ENCODE results near the gene ATP2A2. TPM values are rescaled to one million over a fixed set of nuclear protein-coding genes. Genes with fewer than 3 reads are reported as not detected.

Gene ATP2A2
- total RNA-seq, 1 donor from 2014 or later = 99.5 TPM

DNA sequence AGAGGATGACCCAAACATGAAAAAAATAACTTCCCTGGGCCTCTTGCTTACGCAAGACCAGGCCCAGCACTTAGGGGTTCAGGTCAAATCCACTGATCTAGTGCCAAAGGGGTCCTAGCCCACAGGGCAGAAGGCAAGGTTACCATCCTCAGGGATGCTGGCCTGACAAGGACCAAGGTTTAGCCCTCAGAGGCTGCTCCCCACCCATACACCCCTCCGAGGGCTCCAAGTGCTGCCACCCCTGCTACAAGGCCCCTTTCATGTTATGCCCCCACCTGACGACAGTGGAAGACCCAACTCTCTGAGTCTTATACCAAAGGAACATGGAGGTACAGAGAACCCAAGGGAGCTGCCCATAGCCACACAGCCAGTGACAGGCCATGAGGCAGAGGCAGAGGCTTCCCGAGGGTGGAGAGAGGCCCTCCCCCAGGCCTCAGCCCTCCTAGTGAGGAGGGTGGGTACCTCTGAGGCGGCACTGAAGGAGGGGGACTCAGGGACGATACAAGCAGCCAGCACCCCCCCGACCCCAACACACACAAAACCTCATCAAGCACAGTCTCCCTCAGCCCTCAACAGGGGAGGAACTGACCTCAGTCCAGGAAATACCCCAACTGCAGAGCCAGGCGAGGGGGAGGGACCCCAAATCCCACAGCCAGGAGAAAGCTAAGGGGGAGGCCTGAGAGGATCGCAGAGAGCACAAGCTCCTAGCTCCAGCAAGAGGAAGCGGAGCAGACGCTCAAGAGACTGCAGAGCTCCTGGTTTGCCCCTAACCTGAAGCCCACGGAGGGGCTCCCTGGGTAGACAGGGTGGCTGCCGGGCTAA, 85.5 kb downstream of the ATP2A2 start:
- Histone ChIP-seq H3K36me3 (no peaks in the 10 kb centered on the region), H3K4me2 (no peak overlapping the region), H4K20me1 (ENCODE audit: low read depth) (peaks cover 2% of the 10 kb centered on the region), H2AFZ (replicated peaks) (no peak overlapping the region), H3K4me3 (no peak overlapping the region), H3K27me3 (no peaks in the 10 kb centered on the region), H3K79me2 (ENCODE audit: low read depth) (no peaks in the 10 kb centered on the region), H3K4me1 (peaks cover 7% of the 10 kb centered on the region), H3F3A (ENCODE audit: low read depth) (peaks cover 12% of the 10 kb centered on the region), H3K9ac (no peak overlapping the region), H3K27ac (peak overlapping the region; percentile 63), H3K9me3 (ENCODE audit: low read depth) (no peaks in the 10 kb centered on the region)
- no peak for TF ChIP-seq EZH2 (IDR thresholded peaks at IDR 0.05)
- no peak for TF ChIP-seq EZH2phosphoT487 (IDR thresholded peaks at IDR 0.05)
- TF ChIP-seq, protein P1, sequence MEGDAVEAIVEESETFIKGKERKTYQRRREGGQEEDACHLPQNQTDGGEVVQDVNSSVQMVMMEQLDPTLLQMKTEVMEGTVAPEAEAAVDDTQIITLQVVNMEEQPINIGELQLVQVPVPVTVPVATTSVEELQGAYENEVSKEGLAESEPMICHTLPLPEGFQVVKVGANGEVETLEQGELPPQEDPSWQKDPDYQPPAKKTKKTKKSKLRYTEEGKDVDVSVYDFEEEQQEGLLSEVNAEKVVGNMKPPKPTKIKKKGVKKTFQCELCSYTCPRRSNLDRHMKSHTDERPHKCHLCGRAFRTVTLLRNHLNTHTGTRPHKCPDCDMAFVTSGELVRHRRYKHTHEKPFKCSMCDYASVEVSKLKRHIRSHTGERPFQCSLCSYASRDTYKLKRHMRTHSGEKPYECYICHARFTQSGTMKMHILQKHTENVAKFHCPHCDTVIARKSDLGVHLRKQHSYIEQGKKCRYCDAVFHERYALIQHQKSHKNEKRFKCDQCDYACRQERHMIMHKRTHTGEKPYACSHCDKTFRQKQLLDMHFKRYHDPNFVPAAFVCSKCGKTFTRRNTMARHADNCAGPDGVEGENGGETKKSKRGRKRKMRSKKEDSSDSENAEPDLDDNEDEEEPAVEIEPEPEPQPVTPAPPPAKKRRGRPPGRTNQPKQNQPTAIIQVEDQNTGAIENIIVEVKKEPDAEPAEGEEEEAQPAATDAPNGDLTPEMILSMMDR (IDR thresholded peaks at IDR 0.05) = no peak
- Mint-ChIP-seq H3K36me3 (no peaks in the 10 kb centered on the region), H3K27me3 (ENCODE audit: insufficient read depth, low read depth) (peaks cover 4% of the 10 kb centered on the region), H3K9me3 (no peaks in the 10 kb centered on the region), H3K4me1 (peaks cover 5% of the 10 kb centered on the region), H3K4me3 (no peak overlapping the region), H3K27ac (no peak overlapping the region)
- DNase-seq (ENCODE audit: low spot score) = no peak

DNA sequence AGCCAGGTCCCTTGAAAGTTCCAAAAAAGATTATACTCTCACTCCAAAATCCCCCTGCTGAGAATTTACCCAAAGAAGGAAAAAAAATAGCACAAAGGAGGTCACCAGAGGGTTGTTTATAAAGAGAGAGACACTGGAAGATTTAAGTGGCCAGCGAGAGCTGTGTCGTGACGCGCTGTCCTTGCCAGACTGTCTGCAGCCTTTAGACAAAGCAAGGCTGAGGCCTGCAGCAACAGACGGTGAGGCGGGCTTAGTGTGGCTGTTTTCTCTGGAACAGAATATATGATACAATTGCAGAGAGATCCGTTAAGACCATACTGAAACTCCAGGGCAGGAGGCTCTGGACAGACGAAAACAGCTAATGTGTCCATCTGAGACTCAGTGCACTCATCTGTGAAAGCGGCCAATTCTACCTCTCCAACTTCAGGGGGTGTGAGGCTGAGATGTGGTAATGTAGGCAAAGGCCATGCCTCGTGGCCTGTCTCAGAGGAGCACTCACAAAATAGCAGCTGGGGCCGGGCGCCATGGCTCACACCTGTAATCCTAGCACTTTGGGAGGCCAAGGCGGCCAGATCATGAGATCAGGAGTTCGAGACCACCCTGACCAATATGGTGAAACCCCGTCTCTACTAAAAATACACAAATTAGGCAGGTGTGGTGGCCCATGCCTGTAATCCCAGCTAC, 86.3 kb downstream of the ATP2A2 start:
- Histone ChIP-seq H3K9me3 (ENCODE audit: low read depth) (no peaks in the 10 kb centered on the region), H3K4me2 (no peak overlapping the region), H3K27me3 (no peaks in the 10 kb centered on the region), H3K9ac (no peak overlapping the region), H3K36me3 (no peaks in the 10 kb centered on the region), H3K79me2 (ENCODE audit: low read depth) (no peaks in the 10 kb centered on the region), H2AFZ (replicated peaks) (no peak overlapping the region), H3K27ac (peak overlapping the region; percentile 63), H3K4me3 (no peak overlapping the region), H3K4me1 (peaks cover 7% of the 10 kb centered on the region), H3F3A (ENCODE audit: low read depth) (peaks cover 12% of the 10 kb centered on the region), H4K20me1 (ENCODE audit: low read depth) (peaks cover 2% of the 10 kb centered on the region)
- Mint-ChIP-seq H3K4me1 (peaks cover 5% of the 10 kb centered on the region), H3K27me3 (ENCODE audit: insufficient read depth, low read depth) (peaks cover 4% of the 10 kb centered on the region), H3K9me3 (no peaks in the 10 kb centered on the region), H3K36me3 (no peaks in the 10 kb centered on the region), H3K4me3 (no peak overlapping the region), H3K27ac (peak overlapping the region; percentile 52)
- peak; percentile 13 for DNase-seq (ENCODE audit: low spot score)
- TF ChIP-seq EZH2phosphoT487 (IDR thresholded peaks at IDR 0.05) (no peak), EZH2 (IDR thresholded peaks at IDR 0.05) (no peak)
- TF ChIP-seq, protein P1 (IDR thresholded peaks at IDR 0.05) = no peak

DNA sequence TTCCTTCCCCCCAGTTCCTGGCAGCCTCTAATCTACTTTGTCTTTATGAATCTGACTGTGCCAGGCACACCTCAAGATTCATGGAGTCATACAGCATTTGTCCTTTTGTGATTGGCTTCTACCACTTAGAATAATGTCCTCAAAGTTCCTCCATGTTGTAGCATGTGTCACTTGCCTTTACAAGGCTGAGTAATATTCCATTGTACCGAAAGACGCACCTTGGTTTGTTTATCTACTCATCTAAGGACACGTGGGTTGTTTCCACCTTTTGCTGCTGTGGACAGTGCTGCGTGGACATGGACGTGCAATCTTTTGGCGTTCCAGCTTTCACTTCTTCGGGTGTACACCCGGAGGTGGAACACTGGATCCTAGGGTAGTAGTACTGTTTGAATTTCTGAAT, 88.9 kb downstream of the ATP2A2 start:
- Histone ChIP-seq H3K9ac (no peak overlapping the region), H2AFZ (replicated peaks) (no peak overlapping the region), H3K36me3 (peaks cover 1% of the 10 kb centered on the region), H3K79me2 (ENCODE audit: low read depth) (no peaks in the 10 kb centered on the region), H3K27ac (no peak overlapping the region), H3K4me1 (peaks cover 7% of the 10 kb centered on the region), H4K20me1 (ENCODE audit: low read depth) (peaks cover 2% of the 10 kb centered on the region), H3K4me3 (no peak overlapping the region), H3K9me3 (ENCODE audit: low read depth) (no peaks in the 10 kb centered on the region), H3F3A (ENCODE audit: low read depth) (peaks cover 15% of the 10 kb centered on the region), H3K4me2 (no peak overlapping the region), H3K27me3 (no peaks in the 10 kb centered on the region)
- no peaks in the 10 kb centered on the region for H3K9me3 Mint-ChIP-seq
- TF ChIP-seq, protein P1 (IDR thresholded peaks at IDR 0.05) = no peak
- TF ChIP-seq EZH2 (IDR thresholded peaks at IDR 0.05) (no peak), EZH2phosphoT487 (IDR thresholded peaks at IDR 0.05) (no peak)
- H3K27me3 Mint-ChIP-seq (ENCODE audit: insufficient read depth, low read depth) = peaks cover 3% of the 10 kb centered on the region
- DNase-seq (ENCODE audit: low spot score) = no peak
- no peak overlapping the region for H3K27ac Mint-ChIP-seq
- H3K4me1 Mint-ChIP-seq = peaks cover 5% of the 10 kb centered on the region
- no peak overlapping the region for H3K4me3 Mint-ChIP-seq
- H3K36me3 Mint-ChIP-seq = peaks cover 6% of the 10 kb centered on the region

Measured in neural progenitor cell (in vitro differentiated cells).